ENCODE data around the gene CFAP57. TPM values are rescaled to one million over a fixed set of nuclear protein-coding genes. Genes with fewer than 3 reads are reported as not detected.

Gene CFAP57
- total and polyA plus RNA-seq, 9 of the 15 experiments (the other 6 are each of a cell fraction or from before 2014, with no cell fraction given), result 0.04 to 0.22 (median 0.07) TPM; not detected in 3

- no peaks in the 10 kb centered on the region for H3K36me3 ChIP-seq (ENCODE audit: control insufficient read depth, insufficient read depth, low read length)
- H3K4me1 ChIP-seq (replicated peaks in 1 of 2; ENCODE audit: control insufficient read depth in 2 of 2, insufficient read depth in 2 of 2, low read length in 2 of 2), result no peaks in the 10 kb centered on the region
- H3K27me3 ChIP-seq (ENCODE audit: control insufficient read depth in 2 of 2, insufficient read depth in 2 of 2, low read length in 2 of 2), result peaks cover 17 to 34% of the 10 kb centered on the region in 2 experiments; a peak in 3 of 5 replicates
- in situ Hi-C loops (cut with MboI), result no loop called here
- ChIA-PET POLR2A (no interaction called here), CTCF (ENCODE audit: low intra/inter-chr PET ratio) (no interaction called here)
- intact Hi-C loops (cut with micrococcal nuclease), result no loop called here
- H3K4me2 ChIP-seq (ENCODE audit: insufficient read depth, low read length), result no peak overlapping the region
- no peak overlapping the region for H2AFZ ChIP-seq (ENCODE audit: low read depth, low read length)
- ATAC-seq (no peak), FAIRE-seq (no peak), DNase-seq (ENCODE audit: extremely low read depth in 1 of 4, low spot score in 3 of 4) (no peak)
- H3K27ac ChIP-seq (ENCODE audit: extremely low read depth, low read depth, low read length), result no peak overlapping the region
- H3K9me3 ChIP-seq (replicated peaks; ENCODE audit: control insufficient read depth, insufficient read depth, low read depth, low read length), result no peaks in the 10 kb centered on the region
- H3K9ac ChIP-seq (ENCODE audit: insufficient read depth in 1 of 2, low read depth in 2 of 2, low read length in 2 of 2), result no peak overlapping the region
- H3K79me2 ChIP-seq (ENCODE audit: control insufficient read depth, insufficient read depth, low read length), result no peaks in the 10 kb centered on the region
- H4K20me1 ChIP-seq (replicated peaks; ENCODE audit: control insufficient read depth, insufficient read depth, low read length), result 0 out of 2 replicates have a peak, but pooled peaks cover 4% of the 10 kb centered on the region
- no TSS peak for BruUV-seq (replicated peaks)
- no peak overlapping the region for H3K4me3 ChIP-seq
- no peaks in the 10 kb centered on the region for H3K9me1 ChIP-seq (ENCODE audit: control insufficient read depth, insufficient read depth, low read length)
- TF ChIP-seq NBN (IDR thresholded peaks at IDR 0.05; ENCODE audit: low read depth), result no peak
- TF ChIP-seq RBM15 (IDR thresholded peaks at IDR 0.05; ENCODE audit: insufficient read depth, low read length), result no peak
- no peak for TF ChIP-seq REST (IDR thresholded peaks at IDR 0.05; ENCODE audit: borderline replicate concordance)
- TF ChIP-seq REST (CRISPR knock-in tag; IDR thresholded peaks at IDR 0.05; ENCODE audit: low read depth), result no peak
- TF ChIP-seq ZNF407 (IDR thresholded peaks at IDR 0.05; ENCODE audit: low read depth), result no peak
- no peak for TF ChIP-seq ZNF431 (CRISPR knock-in tag; IDR thresholded peaks at IDR 0.05)
- TF ChIP-seq MBD2 (IDR thresholded peaks at IDR 0.05; ENCODE audit: borderline replicate concordance, low read depth), result no peak
These were observed 127.0 kb downstream of the CFAP57 start for GRCh38 chr1:43299101-43299500.

All from K562 (cell line).